OCI-LY3 (cell line): ENCODE results near the gene NLGN2.

Source experiments
- CTCF ChIP-seq: fragments of 200-600, 300-600 bp; sonication (generic); IDR thresholded peaks from 2 replicates; pipeline ENCODE4 v1.5.1; 2014; ENCODE audit warnings: antibody characterized with exemption, low read length, low read depth
- EZH2phosphoT487 ChIP-seq: fragments of 200-600 bp; shearing (Covaris generic); IDR thresholded peaks from 2 replicates; pipeline ENCODE4 v1.6.1; 2018; ENCODE audit warnings: antibody characterized with exemption, mixed run types, low read depth

- TF ChIP-seq CTCF (no peak), EZH2phosphoT487 (no peak)
These were observed 22.1 kb downstream of the NLGN2 start for GRCh38 chr17:7429722-7430121.
